NCI-H748 treated with DMSO at 0.1 percent for 48 hours (cell line): ENCODE measurements around the gene FAM180A.
"Not testable (repeated sequence)": the region's sequence is repeated elsewhere in the genome, so short reads cannot be mapped to it uniquely, and the experiment has no call there.

Experiments used
- DNase-seq: peaks from one replicate; lab custom pipeline; 2025; lab: John Stamatoyannopoulos, UW

The FAM180A gene

DNA sequence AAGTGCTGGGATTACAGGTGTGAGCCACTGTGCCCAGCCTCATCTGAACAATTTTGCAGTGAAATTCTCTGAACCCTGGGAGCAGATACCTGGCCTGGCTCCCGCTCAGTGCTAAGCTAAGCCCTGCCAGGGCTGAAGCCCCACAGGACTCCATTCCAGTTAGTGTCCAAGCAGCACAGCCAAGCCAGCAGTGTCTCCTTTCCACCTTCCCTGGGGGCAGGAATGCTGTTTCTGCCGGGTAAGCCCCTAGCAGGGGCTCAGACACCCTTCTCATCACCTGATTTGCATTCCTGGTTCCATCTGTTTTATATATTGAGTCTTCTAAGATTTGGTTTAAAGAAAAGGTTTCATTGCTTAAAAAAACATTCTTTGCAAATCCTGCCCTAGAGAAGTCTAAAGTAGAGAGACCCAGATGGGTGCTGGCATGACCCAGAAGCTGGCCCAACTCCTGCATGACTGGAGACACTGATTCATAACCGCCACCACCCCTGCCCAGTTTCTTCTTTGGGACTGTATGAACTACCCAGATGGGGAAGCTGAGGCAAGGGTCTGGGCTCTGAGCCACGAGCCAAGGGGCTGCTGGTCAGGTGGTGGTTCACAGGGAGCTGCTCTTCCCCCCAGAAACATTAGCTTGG lies 34.7 kb downstream of the FAM180A start:
- no peak for DNase-seq

DNA sequence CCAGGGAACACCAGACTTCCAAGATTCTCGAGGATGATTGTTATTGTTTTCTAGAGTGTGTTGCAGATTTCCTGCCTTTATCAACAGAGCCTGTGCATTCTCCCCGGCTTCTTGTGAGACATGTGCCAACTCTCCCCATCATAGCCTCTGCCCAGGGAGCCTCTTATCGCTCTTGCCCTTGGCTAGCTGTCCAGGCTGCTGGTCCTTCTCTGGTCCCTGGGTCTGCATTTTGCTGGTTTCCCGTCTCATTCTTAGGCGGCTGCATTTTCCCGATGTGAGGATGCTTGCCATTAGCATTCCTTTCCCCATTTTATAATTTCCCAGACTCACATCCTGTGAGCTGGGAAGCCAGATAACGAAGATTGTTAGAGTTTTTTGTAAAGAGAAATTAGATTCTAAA lies 35.8 kb downstream of the FAM180A start:
- no peak for DNase-seq

- no peak for DNase-seq
Measured at GRCh38 chr7:135712182-135712782, 36.3 kb downstream of the FAM180A start.

GRCh38 chr7:135711139-135711469 lies 37.5 kb downstream of the FAM180A start:
- DNase-seq = no peak

- no peak for DNase-seq
Measured at GRCh38 chr7:135710417-135711138, 38.0 kb downstream of the FAM180A start.

DNA sequence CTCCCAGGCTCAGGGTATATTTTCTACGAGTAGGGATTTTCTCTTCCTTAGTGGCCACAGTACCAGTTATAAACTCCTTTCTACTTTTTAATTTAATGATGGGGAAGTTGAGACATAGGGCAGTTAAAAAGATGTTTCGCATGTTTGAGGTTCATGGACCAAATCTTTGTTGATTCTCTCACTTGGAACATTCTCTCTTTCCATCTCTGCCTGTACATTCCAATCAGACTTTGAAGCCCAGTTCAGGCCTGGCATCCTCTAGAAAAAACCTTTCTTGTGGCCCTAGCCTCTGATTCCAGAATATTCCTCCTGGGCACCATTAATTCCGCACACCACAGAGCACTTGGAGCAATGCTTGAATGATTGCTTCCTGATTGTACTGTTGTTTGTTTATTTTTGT lies 39.1 kb downstream of the FAM180A start:
- no peak for DNase-seq

- no peak for DNase-seq
Measured at GRCh38 chr7:135708041-135708440, 40.6 kb downstream of the FAM180A start.

GRCh38 chr7:135707570-135707966 lies 41.0 kb downstream of the FAM180A start:
- DNase-seq = no peak

DNA sequence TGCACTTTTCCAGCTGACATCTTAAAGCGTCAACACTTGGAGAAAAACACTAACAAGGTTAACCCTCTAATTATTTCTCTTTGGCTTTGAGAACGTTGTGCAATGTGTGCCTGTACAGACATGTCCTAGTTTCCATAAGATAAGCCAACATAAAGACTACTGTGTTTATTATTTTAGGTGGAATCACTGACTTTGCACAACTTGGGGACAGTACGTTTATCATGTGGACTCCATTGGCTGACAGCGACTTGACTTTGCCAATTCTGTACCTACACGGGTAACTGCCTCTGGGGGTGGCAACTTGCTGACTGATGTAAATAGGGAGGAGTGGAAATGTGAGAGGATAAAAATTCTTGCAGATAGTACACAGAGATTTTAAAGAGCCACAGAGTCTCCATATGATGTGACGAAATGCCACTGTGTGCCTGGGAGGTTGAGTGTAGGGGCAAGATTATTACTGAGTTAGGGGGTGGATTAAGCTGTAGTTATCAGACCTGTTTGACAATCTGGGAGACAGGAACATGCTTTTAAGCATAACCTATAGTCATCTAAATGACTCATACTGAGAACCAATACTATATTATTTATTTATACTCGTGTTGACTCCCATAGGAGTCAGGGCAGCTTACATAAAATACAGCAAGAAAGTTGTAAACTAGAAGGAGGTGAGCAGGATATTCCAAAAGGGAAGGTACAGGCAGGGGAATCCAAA lies 41.6 kb downstream of the FAM180A start:
- DNase-seq = no peak

- no peak for DNase-seq
Measured at GRCh38 chr7:135706038-135706742, 42.4 kb downstream of the FAM180A start.

GRCh38 chr7:135704698-135705097 lies 43.9 kb downstream of the FAM180A start:
- no peak for DNase-seq

DNA sequence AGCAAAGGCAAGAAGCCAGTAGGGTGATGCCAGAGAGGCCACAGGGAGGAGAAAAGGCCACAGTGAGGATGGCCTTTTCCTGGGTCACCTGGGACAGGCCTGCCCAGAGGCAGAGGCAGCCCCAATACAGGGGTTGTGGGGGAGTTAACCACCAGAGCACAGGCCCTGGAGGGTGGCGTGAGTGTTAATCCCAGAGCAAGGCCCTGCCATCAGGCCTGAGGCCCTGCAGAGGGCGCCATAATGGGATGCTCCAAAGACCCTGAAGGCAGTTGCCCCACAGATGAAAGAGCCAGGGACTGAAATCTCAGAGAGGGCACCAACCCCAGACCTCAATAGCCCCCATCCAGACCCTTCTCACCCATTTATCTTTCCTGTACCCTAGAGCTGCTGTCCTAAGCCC lies 44.5 kb downstream of the FAM180A start:
- DNase-seq = no peak

DNA sequence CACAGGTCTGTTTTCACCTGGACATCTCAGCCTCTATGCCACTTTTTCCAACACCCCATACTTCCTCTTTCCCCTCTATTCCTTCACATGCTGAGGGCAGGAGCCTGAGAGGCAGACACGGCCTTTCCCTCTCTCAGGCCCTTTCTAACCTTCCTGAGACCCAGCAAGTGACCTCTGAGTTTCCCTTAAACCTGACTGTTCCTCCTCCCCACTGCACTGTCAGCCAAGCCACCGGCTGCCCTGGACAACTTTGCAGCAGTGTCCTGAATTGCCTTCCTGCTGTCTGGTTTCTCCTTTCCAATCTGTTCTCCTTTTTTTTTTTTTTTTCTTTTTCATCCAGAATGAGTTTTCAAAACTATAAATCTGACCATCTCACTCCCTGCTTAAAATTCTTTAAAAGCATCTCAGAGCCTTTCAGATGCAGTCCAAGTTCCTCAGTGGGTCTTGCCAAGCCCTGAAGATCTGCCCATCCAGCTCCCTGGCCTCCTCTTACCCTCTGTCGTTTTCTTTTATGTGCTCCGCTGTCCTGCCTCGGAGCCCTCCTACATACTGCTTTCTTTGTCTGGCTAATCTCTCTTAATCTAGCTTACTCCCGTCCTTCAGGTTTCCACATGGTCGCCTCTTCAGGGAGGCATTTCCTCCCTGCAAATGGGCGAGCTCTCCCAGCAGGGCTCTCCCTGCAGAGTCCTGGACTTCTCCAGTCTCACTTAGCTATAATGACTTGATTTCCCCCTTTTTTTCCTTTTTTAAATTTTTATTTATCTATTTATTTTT lies 51.1 kb downstream of the FAM180A start:
- DNase-seq = no peak

DNA sequence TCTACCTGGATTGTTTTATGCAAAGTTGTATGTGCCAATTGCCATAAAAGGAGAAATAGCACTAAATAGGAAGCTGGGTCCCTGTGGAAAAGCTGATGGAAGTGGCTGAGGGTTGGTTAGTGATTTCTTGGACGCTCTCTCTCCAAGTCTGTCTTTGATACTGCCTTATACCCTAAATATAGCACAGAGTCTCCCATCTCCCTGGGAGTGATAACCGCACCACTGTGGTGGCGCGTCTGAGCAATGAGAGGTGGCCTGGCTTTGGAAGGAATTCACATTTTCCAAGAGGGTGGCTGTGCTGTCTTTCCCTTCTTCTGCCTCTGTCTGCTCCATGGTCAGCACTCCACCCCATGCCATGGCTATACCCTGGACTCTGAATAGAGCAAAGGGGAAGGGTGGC lies 55.1 kb downstream of the FAM180A start:
- DNase-seq = no peak

- not testable (repeated sequence) for DNase-seq
Measured at GRCh38 chr7:135692606-135693005, 56.0 kb downstream of the FAM180A start.

DNA sequence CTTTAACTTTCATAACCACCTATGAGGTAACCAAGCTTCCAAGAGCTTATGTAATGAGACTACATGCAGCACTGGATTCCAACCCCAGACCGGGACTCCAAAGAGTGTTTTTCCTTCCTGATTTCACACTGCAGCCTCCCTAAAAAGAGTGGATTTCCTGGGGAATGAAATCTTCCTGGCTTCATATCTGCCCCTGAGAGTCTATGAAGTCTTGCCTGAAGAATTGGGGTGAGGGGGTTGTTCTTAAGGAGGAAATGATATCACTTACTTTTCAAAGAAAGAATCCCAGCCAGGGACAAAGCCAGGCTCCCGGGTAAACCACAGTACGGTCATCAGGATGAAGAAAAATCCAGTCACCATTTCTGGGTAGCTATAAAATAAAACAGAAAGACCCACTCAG lies 56.6 kb downstream of the FAM180A start:
- DNase-seq = no peak

- DNase-seq = no peak
Measured at GRCh38 chr7:135690566-135690965, 58.0 kb downstream of the FAM180A start.

- DNase-seq = no peak
Measured at GRCh38 chr7:135687466-135687865, 61.1 kb downstream of the FAM180A start.

- DNase-seq = no peak
Measured at GRCh38 chr7:135685306-135686084, 63.1 kb downstream of the FAM180A start.

GRCh38 chr7:135684699-135685098 lies 63.9 kb downstream of the FAM180A start:
- DNase-seq = no peak

GRCh38 chr7:135684136-135684535 lies 64.5 kb downstream of the FAM180A start:
- DNase-seq = no peak
